AG10803 (cell line): ENCODE results near the gene NNMT.

Experiments
- DNase-seq: peaks from one replicate; pipeline ENCODE4 v3.0.0; 2010; ENCODE audit warnings: low read depth
- H3K4me3 ChIP-seq: 2 replicates; pipeline ENCODE4 v1.5.1; 2011; ENCODE audit warnings: mild to moderate bottlenecking, low read length, control low read depth
- CTCF ChIP-seq: conservative IDR thresholded peaks from 2 replicates; pipeline ENCODE4 v1.5.1; 2011; ENCODE audit warnings: mild to moderate bottlenecking, low read length, control low read depth, inconsistent platforms

NNMT gene

GRCh38 chr11:114284021-114284420 is 12.2 kb upstream of the NNMT start:
- no peak overlapping the region for H3K4me3 ChIP-seq
- DNase-seq = peak; percentile 36
- no peak for TF ChIP-seq CTCF

- no peak overlapping the region for H3K4me3 ChIP-seq
- no peak for TF ChIP-seq CTCF
- no peak for DNase-seq
Measured at GRCh38 chr11:114284914-114285313, 11.3 kb upstream of the NNMT start.

- no peak for TF ChIP-seq CTCF
- H3K4me3 ChIP-seq = no peak overlapping the region
- peak; percentile 79 for DNase-seq
Measured at GRCh38 chr11:114285599-114285998, 10.6 kb upstream of the NNMT start.

GRCh38 chr11:114286229-114286628 is 10.0 kb upstream of the NNMT start:
- no peak overlapping the region for H3K4me3 ChIP-seq
- TF ChIP-seq CTCF = no peak
- DNase-seq = no peak

- no peak for DNase-seq
- no peak overlapping the region for H3K4me3 ChIP-seq
- TF ChIP-seq CTCF = no peak
Measured at GRCh38 chr11:114287154-114287553, 9.0 kb upstream of the NNMT start.

GRCh38 chr11:114288136-114288535 is 8.1 kb upstream of the NNMT start:
- TF ChIP-seq CTCF = no peak
- no peak for DNase-seq
- H3K4me3 ChIP-seq = no peak overlapping the region

- no peak for TF ChIP-seq CTCF
- no peak for DNase-seq
- no peak overlapping the region for H3K4me3 ChIP-seq
Measured at GRCh38 chr11:114289779-114290178, 6.4 kb upstream of the NNMT start.
